Osteoblast (primary cell): ENCODE data around the gene WFDC9. TPM values are rescaled to one million over a fixed set of nuclear protein-coding genes. Genes with fewer than 3 reads are reported as not detected.
A peak's percentile ranks its signal among the peaks of the same experiment; 100 is the strongest.
"Not testable (repeated sequence)": the region's sequence is repeated elsewhere in the genome, so short reads cannot be mapped to it uniquely, and the experiment has no call there.

Source experiments
- DNase-seq: peaks from one replicate; pipeline ENCODE4 v3.0.0; 2011; ENCODE audit warnings: low spot score, mixed read lengths; ENCODE audit not compliant: insufficient read length; ENCODE audit errors: missing footprints
- H2AFZ ChIP-seq: 2 replicates; pipeline ENCODE4 v1.6.0; 2011; ENCODE audit warnings: mild to moderate bottlenecking, low read length
- H3K27ac ChIP-seq: 2 replicates; pipeline ENCODE4 v1.5.1; 2011; ENCODE audit warnings: mild to moderate bottlenecking, low read depth, low read length, moderate library complexity
- H3K27me3 ChIP-seq: 2 replicates; pipeline ENCODE4 v1.6.0; 2012; ENCODE audit warnings: mild to moderate bottlenecking, control low read depth, inconsistent platforms, low read length, moderate library complexity; ENCODE audit not compliant: insufficient read depth
- H3K36me3 ChIP-seq: 2 replicates; pipeline ENCODE4 v1.5.1; 2011; ENCODE audit warnings: mild to moderate bottlenecking, low read length, control low read depth, moderate library complexity; ENCODE audit not compliant: insufficient read depth
- H3K4me1 ChIP-seq: 2 replicates; pipeline ENCODE4 v1.5.1; 2011; ENCODE audit warnings: mild to moderate bottlenecking, low read length, control low read depth, moderate library complexity; ENCODE audit not compliant: insufficient read depth
- H3K4me2 ChIP-seq: 2 replicates; pipeline ENCODE4 v1.6.0; 2011; ENCODE audit warnings: mild to moderate bottlenecking, low read length; ENCODE audit not compliant: insufficient read depth
- H3K4me3 ChIP-seq: fragments of 200-600 bp; sonication (generic); 3 replicates; pipeline ENCODE4 v1.5.1; 2012; ENCODE audit warnings: mild to moderate bottlenecking, low read length, inconsistent platforms; ENCODE audit not compliant: insufficient read depth
- H3K79me2 ChIP-seq: 2 replicates; pipeline ENCODE4 v1.6.0; 2012; ENCODE audit warnings: mild to moderate bottlenecking, low read length, control low read depth, inconsistent platforms; ENCODE audit not compliant: insufficient read depth
- H3K9me3 ChIP-seq: 2 replicates; pipeline ENCODE4 v1.5.1; 2011; ENCODE audit warnings: low read depth, low read length, control low read depth
- H4K20me1 ChIP-seq: 2 replicates; pipeline ENCODE4 v1.6.0; 2012; ENCODE audit warnings: mild to moderate bottlenecking, low read length, control low read depth; ENCODE audit not compliant: insufficient read depth
- small RNA-seq: library from RNA; depleted of rRNA; stranded (forward); fragments of <200 nt; gene quantifications from one replicate; pipeline ENCODE3, GENCODE V24; 2012
- total RNA-seq: library from RNA; depleted of rRNA; stranded (reverse); fragments of >200 nt; gene quantifications from 2 replicates; pipeline ENCODE4 v1.2.3, GENCODE V29; 2012
- TF ChIP-seq, protein P1 (sequence below): IDR thresholded peaks from 2 replicates; pipeline ENCODE4 v1.5.1; 2011; ENCODE audit warnings: mild to moderate bottlenecking, low read depth, low read length, moderate library complexity; ENCODE audit errors: extremely low read depth

WFDC9 gene
- total RNA-seq, 1 donor: not detected

DNA sequence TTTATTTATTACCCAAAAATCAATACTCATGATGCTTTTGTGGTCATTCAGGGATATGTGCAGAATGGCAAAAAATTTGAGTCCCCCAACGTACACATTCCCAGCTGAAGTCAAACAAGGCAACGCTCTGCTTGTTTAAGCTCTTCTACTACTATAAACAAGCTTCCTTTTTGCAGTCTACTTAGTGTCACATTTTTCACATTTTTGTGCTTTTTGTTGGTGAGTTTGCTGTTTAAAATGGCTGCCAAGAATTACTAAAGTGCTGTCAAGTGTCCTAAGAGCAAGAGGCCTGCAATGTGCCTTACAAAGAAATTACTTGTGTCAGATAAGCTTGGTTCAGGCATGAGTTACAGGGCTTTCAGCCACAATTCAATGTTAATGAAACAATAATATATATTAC, 54.1 kb downstream of the WFDC9 start:
- Histone ChIP-seq H3K36me3 (no peaks in the 10 kb centered on the region), H3K9me3 (no peaks in the 10 kb centered on the region), H4K20me1 (no peaks in the 10 kb centered on the region), H3K27me3 (peaks cover 5% of the 10 kb centered on the region), H3K27ac (no peak overlapping the region), H3K4me1 (no peaks in the 10 kb centered on the region), H3K4me3 (no peak overlapping the region), H2AFZ (no peak overlapping the region), H3K79me2 (no peaks in the 10 kb centered on the region), H3K4me2 (no peak overlapping the region)
- no peak for DNase-seq
- TF ChIP-seq, protein P1, sequence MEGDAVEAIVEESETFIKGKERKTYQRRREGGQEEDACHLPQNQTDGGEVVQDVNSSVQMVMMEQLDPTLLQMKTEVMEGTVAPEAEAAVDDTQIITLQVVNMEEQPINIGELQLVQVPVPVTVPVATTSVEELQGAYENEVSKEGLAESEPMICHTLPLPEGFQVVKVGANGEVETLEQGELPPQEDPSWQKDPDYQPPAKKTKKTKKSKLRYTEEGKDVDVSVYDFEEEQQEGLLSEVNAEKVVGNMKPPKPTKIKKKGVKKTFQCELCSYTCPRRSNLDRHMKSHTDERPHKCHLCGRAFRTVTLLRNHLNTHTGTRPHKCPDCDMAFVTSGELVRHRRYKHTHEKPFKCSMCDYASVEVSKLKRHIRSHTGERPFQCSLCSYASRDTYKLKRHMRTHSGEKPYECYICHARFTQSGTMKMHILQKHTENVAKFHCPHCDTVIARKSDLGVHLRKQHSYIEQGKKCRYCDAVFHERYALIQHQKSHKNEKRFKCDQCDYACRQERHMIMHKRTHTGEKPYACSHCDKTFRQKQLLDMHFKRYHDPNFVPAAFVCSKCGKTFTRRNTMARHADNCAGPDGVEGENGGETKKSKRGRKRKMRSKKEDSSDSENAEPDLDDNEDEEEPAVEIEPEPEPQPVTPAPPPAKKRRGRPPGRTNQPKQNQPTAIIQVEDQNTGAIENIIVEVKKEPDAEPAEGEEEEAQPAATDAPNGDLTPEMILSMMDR: no peak

DNA sequence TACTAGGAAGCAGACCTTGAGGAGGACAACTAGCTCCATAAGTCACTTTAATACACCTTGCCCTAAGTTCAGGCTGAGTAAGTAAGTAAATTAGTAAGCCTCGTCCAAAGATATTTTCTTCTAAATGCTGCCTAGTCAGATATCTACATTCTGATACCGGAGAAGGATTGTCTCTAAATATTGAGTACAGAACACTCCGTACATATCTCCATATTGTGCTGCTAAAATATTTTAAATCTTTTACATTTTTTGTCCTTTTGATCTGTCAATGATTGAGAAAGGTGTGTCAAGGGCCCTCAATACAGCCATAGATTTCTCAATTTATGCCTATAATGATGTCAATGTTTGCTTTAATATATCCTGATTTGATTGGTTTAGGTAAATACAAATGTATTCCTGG, 55.2 kb downstream of the WFDC9 start:
- Histone ChIP-seq H3K4me3 (no peak overlapping the region), H3K36me3 (no peaks in the 10 kb centered on the region), H3K9me3 (no peaks in the 10 kb centered on the region), H4K20me1 (no peaks in the 10 kb centered on the region), H3K4me1 (no peaks in the 10 kb centered on the region), H3K27me3 (peaks cover 5% of the 10 kb centered on the region), H2AFZ (no peak overlapping the region), H3K4me2 (no peak overlapping the region), H3K79me2 (no peaks in the 10 kb centered on the region), H3K27ac (no peak overlapping the region)
- peak; percentile 44 for DNase-seq
- TF ChIP-seq, protein P1: no peak

DNA sequence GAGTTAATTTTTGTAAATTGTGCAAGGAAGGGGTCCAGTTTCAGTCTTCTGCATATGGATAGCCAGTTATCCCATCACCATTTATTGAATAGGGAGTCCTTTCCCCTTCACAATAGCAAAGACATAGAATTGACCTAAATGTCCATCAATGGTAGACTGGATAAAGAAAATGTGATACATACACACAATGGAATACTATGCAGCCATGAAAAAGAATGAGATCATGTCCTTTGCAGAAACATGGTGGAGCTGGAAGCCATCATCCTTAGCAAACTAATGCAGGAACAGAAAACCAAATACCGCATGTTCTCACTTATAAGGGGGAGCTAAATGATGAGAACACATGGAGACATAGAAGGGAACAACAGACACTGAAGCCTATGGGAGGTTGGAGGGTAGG, 61.4 kb downstream of the WFDC9 start:
- not testable (repeated sequence) for DNase-seq, H3K4me3 ChIP-seq, H3K9me3 ChIP-seq, H3K27me3 ChIP-seq, H3K4me2 ChIP-seq, H3K36me3 ChIP-seq, H3K79me2 ChIP-seq, H3K27ac ChIP-seq, H3K4me1 ChIP-seq, H4K20me1 ChIP-seq, H2AFZ ChIP-seq

DNA sequence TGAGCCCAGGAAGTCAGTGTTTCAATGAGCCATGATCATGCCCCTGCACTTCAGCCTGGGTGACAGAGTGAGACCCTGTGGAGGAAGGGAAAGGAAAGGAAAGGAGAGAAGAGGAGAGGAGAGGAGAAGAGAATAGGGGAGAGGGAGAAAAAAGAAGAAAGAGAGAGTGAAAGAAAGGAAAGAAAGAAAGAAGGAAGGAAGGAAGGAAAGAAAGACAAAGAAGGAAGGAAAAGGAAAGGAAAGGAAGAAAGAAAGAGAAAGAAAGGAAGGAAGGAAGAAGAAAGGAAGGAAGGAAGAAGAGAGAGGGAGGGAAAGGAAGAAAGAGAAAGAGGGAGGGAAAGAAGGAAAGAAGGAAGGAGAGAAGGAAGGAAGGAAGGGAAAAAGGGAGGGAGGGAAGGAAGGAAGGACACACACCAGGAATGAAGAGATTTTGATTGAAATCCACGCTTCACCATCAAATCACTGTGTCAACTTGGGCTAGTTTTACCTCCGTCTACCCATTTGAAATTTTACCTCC, 66.3 kb downstream of the WFDC9 start:
- Histone ChIP-seq H3K36me3 (no peaks in the 10 kb centered on the region), H3K79me2 (no peaks in the 10 kb centered on the region), H3K27me3 (peaks cover 5% of the 10 kb centered on the region), H3K4me1 (no peaks in the 10 kb centered on the region), H4K20me1 (no peaks in the 10 kb centered on the region), H3K9me3 (no peaks in the 10 kb centered on the region), H3K4me3 (no peak overlapping the region), H3K27ac (no peak overlapping the region), H3K4me2 (no peak overlapping the region), H2AFZ (no peak overlapping the region)
- DNase-seq: no peak
- TF ChIP-seq, protein P1: no peak

Small RNAs within 50 kb of the gene (small RNA-seq; reads per million reads assigned to genes)
- not detected for gene RNA5SP485

Other genes with a start within 250 kb of the WFDC9 start
- 8.7 and 13.0 TPM in 2 replicates for gene DBNDD2, start 223.0 kb downstream of the WFDC9 start, total RNA-seq
- gene PIGT, start 215.1 kb downstream of the WFDC9 start, total RNA-seq: 52.8 and 56.6 TPM in 2 replicates
- not detected in 2 replicates for gene WFDC2, start 161.5 kb downstream of the WFDC9 start, total RNA-seq
- gene SPINT3, start 115.7 kb downstream of the WFDC9 start, total RNA-seq: not detected in 2 replicates
- gene WFDC6, start 91.8 kb downstream of the WFDC9 start, total RNA-seq: not detected in 2 replicates
- not detected in 2 replicates for gene EPPIN, start 83.9 kb downstream of the WFDC9 start, total RNA-seq
- not detected in 2 replicates for gene WFDC8, start 52.0 kb downstream of the WFDC9 start, total RNA-seq
- not detected in 2 replicates for gene WFDC10A, start 1.5 kb downstream of the WFDC9 start, total RNA-seq
- not detected in 2 replicates for gene WFDC11, start 39.0 kb upstream of the WFDC9 start, total RNA-seq
- gene WFDC13, start 70.8 kb upstream of the WFDC9 start, total RNA-seq: not detected in 2 replicates
- not detected in 2 replicates for gene WFDC10B, start 73.7 kb upstream of the WFDC9 start, total RNA-seq
- not detected in 2 replicates for gene SPINT4, start 91.1 kb upstream of the WFDC9 start, total RNA-seq
- gene WFDC3, start 160.6 kb upstream of the WFDC9 start, total RNA-seq: not detected in 2 replicates
- 12.7 and 15.6 TPM in 2 replicates for gene DNTTIP1, start 160.7 kb upstream of the WFDC9 start, total RNA-seq
- gene UBE2C, start 181.4 kb upstream of the WFDC9 start, total RNA-seq: 2.5 and 2.7 TPM in 2 replicates
- gene TNNC2, start 196.0 kb upstream of the WFDC9 start, total RNA-seq: 0.29 and 0.36 TPM in 2 replicates
- 69.0 and 101 TPM in 2 replicates for gene SNX21, start 202.5 kb upstream of the WFDC9 start, total RNA-seq
- 29.8 and 31.8 TPM in 2 replicates for gene ACOT8, start 226.1 kb upstream of the WFDC9 start, total RNA-seq
- gene ZSWIM3, start 226.3 kb upstream of the WFDC9 start, total RNA-seq: 4.7 and 5.3 TPM in 2 replicates
- 7.6 and 8.8 TPM in 2 replicates for gene ZSWIM1, start 249.9 kb upstream of the WFDC9 start, total RNA-seq